Right lobe of liver (tissue), 4 donors: ENCODE results near the gene NCKAP5L.
"Not testable (repeated sequence)": the region's sequence is repeated elsewhere in the genome, so short reads cannot be mapped to it uniquely, and the experiment has no call there.

Experiments
- CTCF ChIP-seq, 4 donors: fragments of 200-600 bp in 3 of 4; fragments of 450-650 bp in 1 of 4; IDR thresholded peaks; one replicate each; pipeline versions ENCODE4 v1.5.1 to v1.8.0; 2016 to 2022; ENCODE audit warnings: antibody characterized with exemption in 4 of 4, mild to moderate bottlenecking in 2 of 4
- POLR2A ChIP-seq: fragments of 450-650 bp; IDR thresholded peaks from one replicate; pipeline ENCODE4 v1.6.1; 2017; ENCODE audit warnings: antibody characterized with exemption, mild to moderate bottlenecking
- donor health status: DM: no; HTN: no; CAD: no.
- donor health status: DM: no; HTN: no; CAD: no.
- donor health status: DM: no; HTN: yes; CAD: no.

DNA sequence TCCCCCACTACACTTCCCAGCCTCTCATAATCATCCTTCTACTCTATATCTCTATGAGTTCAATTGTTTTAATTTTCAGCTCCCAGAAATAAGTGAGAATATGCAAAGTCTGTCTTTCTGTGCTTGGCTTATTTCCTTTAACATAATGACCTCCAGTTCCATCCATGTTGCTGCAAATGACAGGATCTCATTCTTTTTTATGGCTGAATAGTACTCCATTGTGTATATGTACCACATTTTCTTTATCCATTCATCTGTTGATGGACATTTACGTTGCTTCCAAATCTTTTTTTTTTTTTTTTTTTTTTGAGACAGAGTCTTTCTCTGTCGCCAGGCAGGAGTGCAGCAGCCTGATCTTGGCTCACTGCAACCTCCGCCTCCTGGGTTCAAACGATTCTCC lies 27.7 kb upstream of the NCKAP5L start:
- not testable (repeated sequence) for TF ChIP-seq POLR2A; CTCF (IDR thresholded peaks at IDR 0.05)
